HepG2 (cell line): Measurements from ENCODE around the gene TDRD9. TPM values are rescaled to one million over a fixed set of nuclear protein-coding genes. Genes with fewer than 3 reads are reported as not detected.

ENCODE experiments used
- ARID2 ChIP-seq: sonication (generic); formaldehyde crosslinking; IDR thresholded peaks from 2 replicates; pipeline ENCODE4 v1.8.1; 2022; ENCODE audit warnings: mild to moderate bottlenecking, missing genetic modification reagents, borderline replicate concordance
- ATRX ChIP-seq: sonication (generic); formaldehyde crosslinking; IDR thresholded peaks from 2 replicates; pipeline ENCODE4 v1.4.0; 2020; ENCODE audit warnings: missing genetic modification reagents, borderline replicate concordance
- FOXC1 ChIP-seq: sonication (generic); formaldehyde crosslinking; IDR thresholded peaks from 2 replicates; pipeline ENCODE4 v1.8.0; 2022; ENCODE audit warnings: mild to moderate bottlenecking, missing genetic modification reagents, borderline replicate concordance
- FOXJ3 ChIP-seq: sonication (generic); formaldehyde crosslinking; IDR thresholded peaks from 2 replicates; pipeline ENCODE4 v1.4.0; 2020; ENCODE audit warnings: missing genetic modification reagents, mild to moderate bottlenecking, borderline replicate concordance
- FOXK2 ChIP-seq: fragments of 450-650 bp; IDR thresholded peaks from 2 replicates; pipeline ENCODE4 v1.6.1; 2016
- FOXO1 ChIP-seq: sonication (generic); formaldehyde crosslinking; IDR thresholded peaks from 2 replicates; pipeline ENCODE4 v1.4.0; 2020; ENCODE audit warnings: missing genetic modification reagents
- GLI4 ChIP-seq: sonication (generic); formaldehyde crosslinking; IDR thresholded peaks from 2 replicates; pipeline ENCODE4 v1.5.1; 2020; ENCODE audit warnings: missing genetic modification reagents, mild to moderate bottlenecking, moderate library complexity, borderline replicate concordance
- HNRNPUL1 ChIP-seq: fragments of 200-400 bp; formaldehyde crosslinking; IDR thresholded peaks from 2 replicates; pipeline ENCODE4 v1.6.1; 2017; ENCODE audit warnings: low read depth, mild to moderate bottlenecking, low read length, moderate library complexity
- KAT8 ChIP-seq: IDR thresholded peaks from 2 replicates; pipeline ENCODE4 v1.6.1; 2016; ENCODE audit warnings: missing genetic modification reagents, missing compliant biosample characterization
- LCORL ChIP-seq, 2 experiments: fragments of 450-650 bp in 1 of 2; sonication (generic) in 1 of 2; formaldehyde crosslinking in 1 of 2; IDR thresholded peaks; 2 replicates each; pipeline versions ENCODE4 v1.5.0 to v1.6.1; 2017 to 2020; ENCODE audit warnings: antibody characterized with exemption in 1 of 2, missing genetic modification reagents in 1 of 2
- PAF1 ChIP-seq: IDR thresholded peaks from 2 replicates; pipeline ENCODE4 v1.6.1; 2016; ENCODE audit warnings: missing genetic modification reagents, missing compliant biosample characterization
- PHF8 ChIP-seq: sonication (generic); formaldehyde crosslinking; IDR thresholded peaks from 2 replicates; pipeline ENCODE4 v1.5.0; 2020; ENCODE audit warnings: missing genetic modification reagents
- RARG ChIP-seq: sonication (generic); formaldehyde crosslinking; IDR thresholded peaks from 2 replicates; pipeline ENCODE4 v1.4.0; 2020; ENCODE audit warnings: low read depth, mild to moderate bottlenecking, missing genetic modification reagents
- SNAI1 ChIP-seq: sonication (generic); formaldehyde crosslinking; IDR thresholded peaks from 2 replicates; pipeline ENCODE4 v1.5.0; 2020; ENCODE audit warnings: mild to moderate bottlenecking, missing genetic modification reagents, borderline replicate concordance
- SRSF4 ChIP-seq: fragments of 200-400 bp; formaldehyde crosslinking; IDR thresholded peaks from one replicate; pipeline ENCODE4 v1.6.1; 2018; ENCODE audit warnings: mild to moderate bottlenecking, low read depth, low read length, moderate library complexity; ENCODE audit not compliant: poor library complexity, severe bottlenecking
- U2AF2 ChIP-seq: fragments of 200-400 bp; formaldehyde crosslinking; IDR thresholded peaks from 2 replicates; pipeline ENCODE4 v1.6.1; 2017; ENCODE audit warnings: low read depth, mild to moderate bottlenecking, low read length
- ZFP1 ChIP-seq: IDR thresholded peaks from 2 replicates; pipeline ENCODE4 v1.6.1; 2016
- ZFP37 ChIP-seq: sonication (generic); formaldehyde crosslinking; IDR thresholded peaks from 2 replicates; pipeline ENCODE4 v1.4.0; 2020; ENCODE audit warnings: missing genetic modification reagents, borderline replicate concordance
- ZFP62 ChIP-seq: sonication (generic); formaldehyde crosslinking; IDR thresholded peaks from 2 replicates; pipeline ENCODE4 v1.4.0; 2020; ENCODE audit warnings: missing genetic modification reagents
- ZNF343 ChIP-seq: sonication (generic); formaldehyde crosslinking; IDR thresholded peaks from 2 replicates; pipeline ENCODE4 v1.4.0; 2020; ENCODE audit warnings: mild to moderate bottlenecking, missing genetic modification reagents
- ZNF510 ChIP-seq: sonication (generic); formaldehyde crosslinking; IDR thresholded peaks from 2 replicates; pipeline ENCODE4 v1.4.0; 2020; ENCODE audit warnings: low read depth, mild to moderate bottlenecking, missing genetic modification reagents
- ZNF572 ChIP-seq: sonication (generic); formaldehyde crosslinking; IDR thresholded peaks from 2 replicates; pipeline ENCODE4 v1.5.1; 2020; ENCODE audit warnings: mild to moderate bottlenecking, missing genetic modification reagents
- polyA plus RNA-seq, 8 experiments: library from polyadenylated mRNA; depleted of rRNA in 3 of 8; stranded (reverse) in 7 of 8; unstranded in 1 of 8; fragments of >200 nt; fragmentation: Illumina TruSeq in 4 of 8; extraction: Trizol in 4 of 8; gene quantifications; 2 replicates each; pipeline versions ENCODE4 v1.2.1 to v1.2.3, GENCODE V29; 2011 to 2016; ENCODE audit warnings: low read depth in 4 of 8, missing spikeins in 1 of 8, mixed read lengths in 1 of 8; ENCODE audit not compliant: insufficient read depth in 1 of 8
- total RNA-seq, 5 experiments: library from RNA; depleted of rRNA; stranded (reverse); fragments of >200 nt; fragmentation: Illumina TruSeq; extraction: Trizol; gene quantifications; 2 replicates each; pipeline ENCODE4 v1.2.3, GENCODE V29; 2016; ENCODE audit warnings: low read depth in 1 of 5
- TF ChIP-seq, protein P1 (sequence below): sonication (generic); formaldehyde crosslinking; IDR thresholded peaks from 2 replicates; pipeline ENCODE4 v1.4.0; 2020; ENCODE audit warnings: mild to moderate bottlenecking, low read depth, missing genetic modification reagents
- TF ChIP-seq, protein P2 (sequence below): sonication (generic); formaldehyde crosslinking; IDR thresholded peaks from 2 replicates; pipeline ENCODE4 v1.8.0; 2022; ENCODE audit warnings: mild to moderate bottlenecking, missing genetic modification reagents
- TF ChIP-seq, protein P3 (sequence below): sonication (generic); formaldehyde crosslinking; IDR thresholded peaks from 2 replicates; pipeline ENCODE4 v1.4.0; 2020; ENCODE audit warnings: missing genetic modification reagents
- TF ChIP-seq, protein P4 (sequence below): sonication (generic); formaldehyde crosslinking; IDR thresholded peaks from 2 replicates; pipeline ENCODE4 v1.5.1; 2020; ENCODE audit warnings: missing genetic modification reagents, mild to moderate bottlenecking, borderline replicate concordance

The TDRD9 gene
- total and polyA plus RNA-seq, 2 of the 13 experiments (the other 11 are each of a cell fraction or from before 2014, with no cell fraction given): not detected

DNA sequence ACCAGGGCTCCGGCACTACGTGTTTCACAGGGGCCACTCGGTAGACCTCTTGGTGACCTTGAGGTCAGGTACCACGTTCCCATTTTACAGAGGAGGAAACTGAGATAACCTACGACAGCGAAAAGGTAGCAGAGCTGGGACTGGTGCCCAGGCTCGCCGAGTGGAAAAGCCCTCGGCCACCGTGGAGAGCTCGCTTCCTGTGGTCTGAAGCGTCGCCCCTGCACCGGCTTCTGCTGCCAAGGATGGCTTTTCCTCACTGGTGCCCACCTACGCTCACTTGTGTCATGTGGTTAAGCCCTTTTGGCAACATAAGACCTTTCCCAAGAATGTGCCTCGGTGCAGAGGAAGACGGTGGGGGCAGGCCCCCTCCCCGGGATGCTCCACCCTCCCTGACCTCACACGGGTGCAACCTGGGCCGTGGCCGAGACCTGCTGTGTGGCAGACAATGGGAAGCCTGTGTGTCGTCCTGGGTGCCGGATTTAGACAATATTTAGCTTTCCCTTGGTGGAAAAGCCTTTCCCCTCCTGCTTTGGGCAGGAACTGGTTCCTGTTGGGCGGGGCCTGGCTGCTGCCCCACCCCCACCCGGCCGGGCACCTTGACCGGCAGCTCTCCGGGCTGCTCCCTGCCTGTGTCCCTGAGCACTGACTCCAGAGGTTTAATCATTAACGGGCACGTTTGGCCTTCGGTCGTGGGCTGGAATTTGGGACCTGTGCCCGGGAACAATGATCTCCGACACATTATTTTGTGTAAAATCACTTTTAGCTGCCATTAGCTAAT lies 48.5 kb upstream of the TDRD9 start (continued):
- TF ChIP-seq ARID2 (CRISPR knock-in tag) (no peak), RARG (no peak), HNRNPUL1 (peak; percentile 91), SRSF4 (no peak), PAF1 (CRISPR knock-in tag) (no peak), ZFP62 (no peak), ATRX (CRISPR knock-in tag) (no peak), ZNF343 (CRISPR knock-in tag) (peak; percentile 94; the same call in 1 of the 2 replicates), FOXC1 (CRISPR knock-in tag) (0 out of 2 replicates have a peak, but pooled peaks have one; percentile 63), ZFP37 (CRISPR knock-in tag) (no peak; the same call in 1 of the 2 replicates), ZFP1 (peak; percentile 81; the same call in 1 of the 2 replicates), ZNF572 (CRISPR knock-in tag) (no peak), FOXK2 (no peak), ZNF510 (CRISPR knock-in tag) (no peak), PHF8 (CRISPR knock-in tag) (peak; percentile 55), LCORL (IDR thresholded peaks at IDR 0.05) (peak; percentile 80), LCORL (CRISPR knock-in tag; IDR thresholded peaks at IDR 0.05) (peak; percentile 99), FOXJ3 (peak; percentile 79; the same call in 1 of the 2 replicates), KAT8 (CRISPR knock-in tag) (peak; percentile 88), FOXO1 (peak; percentile 67), U2AF2 (no peak), GLI4 (CRISPR knock-in tag) (no peak), SNAI1 (0 out of 2 replicates have a peak, but pooled peaks have one; percentile 27)
- TF ChIP-seq, protein P1, sequence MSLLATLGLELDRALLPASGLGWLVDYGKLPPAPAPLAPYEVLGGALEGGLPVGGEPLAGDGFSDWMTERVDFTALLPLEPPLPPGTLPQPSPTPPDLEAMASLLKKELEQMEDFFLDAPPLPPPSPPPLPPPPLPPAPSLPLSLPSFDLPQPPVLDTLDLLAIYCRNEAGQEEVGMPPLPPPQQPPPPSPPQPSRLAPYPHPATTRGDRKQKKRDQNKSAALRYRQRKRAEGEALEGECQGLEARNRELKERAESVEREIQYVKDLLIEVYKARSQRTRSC (CRISPR knock-in tag): no peak
- TF ChIP-seq, protein P2, sequence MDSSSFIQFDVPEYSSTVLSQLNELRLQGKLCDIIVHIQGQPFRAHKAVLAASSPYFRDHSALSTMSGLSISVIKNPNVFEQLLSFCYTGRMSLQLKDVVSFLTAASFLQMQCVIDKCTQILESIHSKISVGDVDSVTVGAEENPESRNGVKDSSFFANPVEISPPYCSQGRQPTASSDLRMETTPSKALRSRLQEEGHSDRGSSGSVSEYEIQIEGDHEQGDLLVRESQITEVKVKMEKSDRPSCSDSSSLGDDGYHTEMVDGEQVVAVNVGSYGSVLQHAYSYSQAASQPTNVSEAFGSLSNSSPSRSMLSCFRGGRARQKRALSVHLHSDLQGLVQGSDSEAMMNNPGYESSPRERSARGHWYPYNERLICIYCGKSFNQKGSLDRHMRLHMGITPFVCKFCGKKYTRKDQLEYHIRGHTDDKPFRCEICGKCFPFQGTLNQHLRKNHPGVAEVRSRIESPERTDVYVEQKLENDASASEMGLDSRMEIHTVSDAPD: peak; percentile 95
- TF ChIP-seq, protein P3, sequence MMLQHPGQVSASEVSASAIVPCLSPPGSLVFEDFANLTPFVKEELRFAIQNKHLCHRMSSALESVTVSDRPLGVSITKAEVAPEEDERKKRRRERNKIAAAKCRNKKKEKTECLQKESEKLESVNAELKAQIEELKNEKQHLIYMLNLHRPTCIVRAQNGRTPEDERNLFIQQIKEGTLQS (CRISPR knock-in tag): 0 out of 2 replicates have a peak, but pooled peaks have one; percentile 62
- TF ChIP-seq, protein P4, sequence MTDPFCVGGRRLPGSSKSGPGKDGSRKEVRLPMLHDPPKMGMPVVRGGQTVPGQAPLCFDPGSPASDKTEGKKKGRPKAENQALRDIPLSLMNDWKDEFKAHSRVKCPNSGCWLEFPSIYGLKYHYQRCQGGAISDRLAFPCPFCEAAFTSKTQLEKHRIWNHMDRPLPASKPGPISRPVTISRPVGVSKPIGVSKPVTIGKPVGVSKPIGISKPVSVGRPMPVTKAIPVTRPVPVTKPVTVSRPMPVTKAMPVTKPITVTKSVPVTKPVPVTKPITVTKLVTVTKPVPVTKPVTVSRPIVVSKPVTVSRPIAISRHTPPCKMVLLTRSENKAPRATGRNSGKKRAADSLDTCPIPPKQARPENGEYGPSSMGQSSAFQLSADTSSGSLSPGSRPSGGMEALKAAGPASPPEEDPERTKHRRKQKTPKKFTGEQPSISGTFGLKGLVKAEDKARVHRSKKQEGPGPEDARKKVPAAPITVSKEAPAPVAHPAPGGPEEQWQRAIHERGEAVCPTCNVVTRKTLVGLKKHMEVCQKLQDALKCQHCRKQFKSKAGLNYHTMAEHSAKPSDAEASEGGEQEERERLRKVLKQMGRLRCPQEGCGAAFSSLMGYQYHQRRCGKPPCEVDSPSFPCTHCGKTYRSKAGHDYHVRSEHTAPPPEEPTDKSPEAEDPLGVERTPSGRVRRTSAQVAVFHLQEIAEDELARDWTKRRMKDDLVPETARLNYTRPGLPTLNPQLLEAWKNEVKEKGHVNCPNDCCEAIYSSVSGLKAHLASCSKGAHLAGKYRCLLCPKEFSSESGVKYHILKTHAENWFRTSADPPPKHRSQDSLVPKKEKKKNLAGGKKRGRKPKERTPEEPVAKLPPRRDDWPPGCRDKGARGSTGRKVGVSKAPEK (CRISPR knock-in tag): peak; percentile 49; the same call in 1 of the 2 replicates
